ENCODE measurements around the gene GLRB. TPM values are rescaled to one million over a fixed set of nuclear protein-coding genes. Genes with fewer than 3 reads are reported as not detected.
"Not testable (repeated sequence)": the region's sequence is repeated elsewhere in the genome, so short reads cannot be mapped to it uniquely, and the experiment has no call there.

Gene GLRB
- total RNA-seq, 1 experiment from 2014 or later: 9.1 TPM

- TF ChIP-seq CTCF (IDR thresholded peaks at IDR 0.05; ENCODE audit: unreplicated experiment): no peak
- Mint-ChIP-seq H3K9me3 (ENCODE audit: low read depth, unreplicated experiment) (no peaks in the 10 kb centered on the region), H3K4me3 (ENCODE audit: low read depth, unreplicated experiment) (no peak overlapping the region), H3K36me3 (ENCODE audit: insufficient read depth, unreplicated experiment) (no peaks in the 10 kb centered on the region), H3K4me1 (ENCODE audit: low read depth, unreplicated experiment) (no peaks in the 10 kb centered on the region), H3K27ac (ENCODE audit: unreplicated experiment) (no peak overlapping the region), H3K27me3 (ENCODE audit: unreplicated experiment) (no peaks in the 10 kb centered on the region)
- intact Hi-C loops (cut with micrococcal nuclease; ENCODE audit: unreplicated experiment): no loop called here
- no TSS peak for BruUV-seq (replicated peaks)
- CTCF ChIA-PET: no interaction called here
- no peak for DNase-seq
Measured at GRCh38 chr4:157170321-157170720, 94.4 kb downstream of the GLRB start.

GRCh38 chr4:157172011-157172410 is 96.1 kb downstream of the GLRB start:
- Mint-ChIP-seq H3K4me3 (ENCODE audit: low read depth, unreplicated experiment) (no peak overlapping the region), H3K27me3 (ENCODE audit: unreplicated experiment) (no peaks in the 10 kb centered on the region), H3K9me3 (ENCODE audit: low read depth, unreplicated experiment) (no peaks in the 10 kb centered on the region), H3K36me3 (ENCODE audit: insufficient read depth, unreplicated experiment) (no peaks in the 10 kb centered on the region), H3K4me1 (ENCODE audit: low read depth, unreplicated experiment) (no peaks in the 10 kb centered on the region), H3K27ac (ENCODE audit: unreplicated experiment) (no peak overlapping the region)
- CTCF ChIA-PET: no interaction called here
- TF ChIP-seq CTCF (IDR thresholded peaks at IDR 0.05; ENCODE audit: unreplicated experiment): no peak
- BruUV-seq (replicated peaks): no TSS peak
- no peak for DNase-seq
- intact Hi-C loops (cut with micrococcal nuclease; ENCODE audit: unreplicated experiment): loop anchor here (1.0 kb wide), 1 partner anchor 697 kb away; no protein-coding TSS in a partner anchor

- H3K36me3 Mint-ChIP-seq (ENCODE audit: insufficient read depth, unreplicated experiment); H3K4me1 Mint-ChIP-seq (ENCODE audit: low read depth, unreplicated experiment); CTCF ChIA-PET; intact Hi-C loops (cut with micrococcal nuclease; ENCODE audit: unreplicated experiment); H3K9me3 Mint-ChIP-seq (ENCODE audit: low read depth, unreplicated experiment); DNase-seq; H3K27me3 Mint-ChIP-seq (ENCODE audit: unreplicated experiment); H3K27ac Mint-ChIP-seq (ENCODE audit: unreplicated experiment); BruUV-seq (replicated peaks); H3K4me3 Mint-ChIP-seq (ENCODE audit: low read depth, unreplicated experiment): not testable (repeated sequence)
Measured at GRCh38 chr4:157180268-157180667, 104.3 kb downstream of the GLRB start.

- CTCF ChIA-PET: no interaction called here
- H3K4me1 Mint-ChIP-seq (ENCODE audit: low read depth, unreplicated experiment): no peaks in the 10 kb centered on the region
- intact Hi-C loops (cut with micrococcal nuclease; ENCODE audit: unreplicated experiment): no loop called here
- no peak for DNase-seq
- no peak for TF ChIP-seq CTCF (IDR thresholded peaks at IDR 0.05; ENCODE audit: unreplicated experiment)
- no peak overlapping the region for H3K27ac Mint-ChIP-seq (ENCODE audit: unreplicated experiment)
- H3K36me3 Mint-ChIP-seq (ENCODE audit: insufficient read depth, unreplicated experiment): no peaks in the 10 kb centered on the region
- no peaks in the 10 kb centered on the region for H3K27me3 Mint-ChIP-seq (ENCODE audit: unreplicated experiment)
- H3K4me3 Mint-ChIP-seq (ENCODE audit: low read depth, unreplicated experiment): no peak overlapping the region
- BruUV-seq (replicated peaks): no TSS peak
- no peaks in the 10 kb centered on the region for H3K9me3 Mint-ChIP-seq (ENCODE audit: low read depth, unreplicated experiment)
Measured at GRCh38 chr4:157184300-157184699, 108.3 kb downstream of the GLRB start.

GRCh38 chr4:157185363-157185762 is 109.4 kb downstream of the GLRB start:
- H3K4me3 Mint-ChIP-seq (ENCODE audit: low read depth, unreplicated experiment): no peak overlapping the region

More at GRCh38 chr4:157185363-157185762, 109.4 kb downstream of the GLRB start:
- H3K9me3 Mint-ChIP-seq (ENCODE audit: low read depth, unreplicated experiment): no peaks in the 10 kb centered on the region
- no peaks in the 10 kb centered on the region for H3K27me3 Mint-ChIP-seq (ENCODE audit: unreplicated experiment)
- TF ChIP-seq CTCF (IDR thresholded peaks at IDR 0.05; ENCODE audit: unreplicated experiment): no peak
- intact Hi-C loops (cut with micrococcal nuclease; ENCODE audit: unreplicated experiment): no loop called here
- no peaks in the 10 kb centered on the region for H3K36me3 Mint-ChIP-seq (ENCODE audit: insufficient read depth, unreplicated experiment)
- no peak overlapping the region for H3K27ac Mint-ChIP-seq (ENCODE audit: unreplicated experiment)
- CTCF ChIA-PET: interaction anchor here (0.5 kb wide), 1 partner anchor 780 kb away, joined by 3 read pairs; no protein-coding TSS in a partner anchor
- DNase-seq: no peak
- no peaks in the 10 kb centered on the region for H3K4me1 Mint-ChIP-seq (ENCODE audit: low read depth, unreplicated experiment)
- BruUV-seq (replicated peaks): no TSS peak

Data from Calu3 (cell line).